Epithelial cell of prostate (primary cell): ENCODE results near the gene MACROH2A1.

Source experiments
- DNase-seq: peaks from one replicate; pipeline ENCODE4 v3.0.0-alpha.2; 2011; ENCODE audit warnings: low read depth, low spot score
- H3K27ac ChIP-seq: fragments of 450-650 bp; 2 replicates; pipeline ENCODE4 v1.5.1; 2017; ENCODE audit warnings: mild to moderate bottlenecking

The MACROH2A1 gene

GRCh38 chr5:135399794-135400542 lies 937 bp upstream of the MACROH2A1 start:
- DNase-seq = no peak
- H3K27ac ChIP-seq = peak overlapping the region; percentile 88

DNA sequence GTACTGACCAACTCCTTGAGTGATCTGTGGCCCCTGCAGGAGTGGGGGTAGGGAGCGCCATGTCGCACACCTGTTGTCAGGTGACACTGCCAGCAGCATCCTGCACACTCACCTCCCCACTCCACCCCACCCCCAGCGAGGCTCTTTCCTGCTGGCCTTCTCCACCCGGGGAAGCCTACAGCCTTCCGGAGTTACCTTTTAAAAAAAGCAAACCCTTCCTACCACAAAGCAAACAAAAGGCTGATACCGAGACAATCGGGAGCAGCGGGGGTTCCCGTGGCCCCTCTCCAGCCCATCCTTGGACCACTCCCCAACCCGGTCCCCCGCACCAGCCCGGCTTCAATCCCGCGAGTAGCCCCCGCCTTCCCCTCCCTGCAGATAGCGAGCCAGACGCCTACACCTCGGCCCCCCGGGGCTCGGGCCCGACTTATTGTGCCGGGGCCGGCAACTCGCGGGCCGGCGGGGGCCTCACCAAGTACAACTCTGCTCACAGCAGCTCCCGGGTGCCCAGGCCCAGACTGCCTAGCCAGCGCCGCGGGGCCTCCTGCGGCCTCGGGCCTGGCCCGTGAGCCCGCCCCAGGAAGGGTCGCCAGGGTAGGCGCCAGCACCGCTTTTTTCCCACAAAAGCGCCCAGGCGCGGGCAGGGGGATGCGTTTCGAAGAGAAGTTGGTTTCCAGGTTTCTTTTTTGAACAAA lies 724 bp downstream of the MACROH2A1 start:
- H3K27ac ChIP-seq = peak overlapping the region; percentile 88
- DNase-seq = no peak

- peak overlapping the region; percentile 88 for H3K27ac ChIP-seq
- DNase-seq = no peak
These were observed 1.9 kb downstream of the MACROH2A1 start for GRCh38 chr5:135397084-135397483.

DNA sequence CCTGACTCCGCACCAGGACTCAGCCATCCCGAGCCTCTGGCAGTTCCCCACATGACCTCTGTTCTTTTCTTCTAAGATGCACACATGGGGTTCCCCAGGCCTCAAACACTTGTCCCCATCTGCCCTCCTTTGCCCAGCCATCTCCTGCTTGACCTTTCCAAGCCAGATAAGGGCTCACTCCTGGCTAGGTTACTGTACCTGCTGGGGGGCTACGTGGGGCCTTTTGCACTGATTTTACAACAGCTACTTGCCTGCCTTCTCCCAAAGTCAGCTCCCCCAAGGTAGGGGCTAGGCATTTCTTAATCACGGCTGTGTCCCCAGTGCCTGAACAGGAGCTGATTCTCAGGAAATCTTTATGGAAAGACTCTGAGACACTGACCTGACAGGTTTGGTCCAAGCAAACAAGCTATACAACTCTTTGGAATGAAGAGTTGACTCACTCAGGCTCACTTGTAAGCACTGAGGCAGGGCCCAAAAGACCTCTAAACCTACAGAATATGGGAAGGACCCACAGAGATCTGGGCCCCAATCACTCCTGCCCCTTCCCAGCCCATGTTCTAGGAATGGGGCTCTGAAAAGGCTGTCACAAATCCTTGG lies 2.5 kb downstream of the MACROH2A1 start:
- DNase-seq = no peak
- peak overlapping the region; percentile 88 for H3K27ac ChIP-seq

DNA sequence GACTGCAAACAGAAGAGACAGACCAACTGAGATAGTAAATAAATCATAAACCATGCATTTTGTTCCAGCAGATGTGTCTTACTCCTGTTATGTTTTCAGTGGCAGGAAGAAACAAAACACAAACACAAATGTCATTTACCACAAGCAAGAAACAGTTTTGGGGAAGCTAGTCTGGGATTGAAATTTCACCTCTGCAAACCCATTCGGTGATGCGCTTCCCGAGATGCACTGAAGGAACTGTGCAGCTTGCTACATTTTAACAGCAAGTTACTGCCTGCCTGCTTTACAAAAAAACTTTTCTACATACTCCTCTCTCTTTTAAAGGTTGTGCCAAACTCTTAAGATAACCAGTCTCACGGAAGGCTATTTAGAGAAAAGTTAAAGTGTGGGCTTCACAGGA lies 3.2 kb downstream of the MACROH2A1 start:
- no peak for DNase-seq
- H3K27ac ChIP-seq = no peak overlapping the region

DNA sequence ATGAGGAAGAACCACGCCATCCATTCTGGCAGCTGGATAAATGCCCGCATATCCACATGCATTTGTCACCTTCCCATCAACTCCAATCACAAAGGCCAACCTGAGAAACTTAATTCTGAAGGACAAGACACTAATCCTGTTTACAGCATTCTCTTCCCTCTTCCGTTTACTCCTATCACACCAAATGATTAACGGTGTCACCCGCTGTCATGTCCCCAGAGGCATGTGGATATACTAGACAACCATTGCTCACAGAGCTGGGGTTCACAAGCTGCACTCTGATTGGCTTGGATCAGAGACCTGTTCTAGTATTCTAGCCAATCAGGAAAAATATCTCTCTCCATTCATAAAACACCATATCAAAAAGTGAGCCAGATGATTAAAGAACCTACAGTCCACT lies 3.6 kb downstream of the MACROH2A1 start:
- DNase-seq = no peak
- no peak overlapping the region for H3K27ac ChIP-seq

DNA sequence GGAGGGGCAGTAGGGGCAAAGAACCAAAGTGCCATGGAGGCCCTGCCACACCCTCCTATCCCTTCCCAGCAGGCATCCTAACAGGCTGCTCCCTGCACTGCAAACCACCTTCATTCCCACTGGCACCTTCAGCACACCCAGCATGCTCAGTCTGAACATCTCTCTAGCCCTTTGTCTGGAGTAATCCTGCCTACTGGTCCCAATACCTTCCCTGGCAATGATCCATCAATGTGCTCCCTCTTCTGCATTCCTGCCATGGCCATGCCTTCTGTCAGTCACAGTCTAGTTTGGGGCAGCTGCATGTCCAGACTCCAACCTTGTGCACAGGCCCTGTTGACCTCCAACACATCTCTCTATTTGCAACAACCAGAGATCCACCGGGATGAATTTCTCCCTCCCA lies 4.9 kb downstream of the MACROH2A1 start:
- H3K27ac ChIP-seq = no peak overlapping the region
- DNase-seq = no peak

DNA sequence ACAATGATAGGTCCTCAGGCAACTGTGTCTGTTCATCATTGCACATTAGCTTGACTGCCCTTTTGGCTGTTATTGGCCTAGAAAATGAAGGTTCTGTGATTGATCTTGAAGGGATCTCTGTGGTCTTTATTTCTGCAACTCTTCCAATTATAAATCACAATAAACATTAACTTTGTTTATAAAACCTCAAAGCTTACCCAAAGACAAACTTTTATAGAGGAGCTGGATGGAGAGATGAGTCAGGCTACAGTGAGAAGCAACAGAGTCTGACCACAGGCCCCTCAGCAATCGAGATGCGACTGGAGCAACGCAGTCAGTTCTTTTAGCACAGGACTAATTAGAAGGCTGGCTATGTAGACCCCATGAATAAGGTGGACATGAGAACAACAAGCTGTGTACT lies 5.3 kb downstream of the MACROH2A1 start:
- H3K27ac ChIP-seq = no peak overlapping the region
- DNase-seq = no peak

DNA sequence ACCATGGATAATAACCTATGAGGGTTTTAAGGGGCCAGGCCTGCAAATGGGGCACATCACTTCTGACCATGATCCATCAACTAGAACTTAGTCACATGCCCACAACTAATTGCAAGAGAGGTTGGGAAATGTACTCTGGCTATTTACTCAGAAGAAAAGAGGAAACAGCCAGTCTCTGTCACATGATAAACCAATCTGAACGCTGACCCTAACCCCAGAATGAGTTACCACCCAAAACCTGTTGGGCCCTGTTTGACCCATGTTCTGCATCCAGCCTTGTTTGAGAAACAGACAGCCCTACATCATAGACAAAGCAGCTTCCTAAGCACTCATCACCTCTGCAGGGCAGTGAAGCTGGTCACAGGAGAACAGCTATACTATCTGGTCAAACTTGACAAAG lies 5.8 kb downstream of the MACROH2A1 start:
- DNase-seq = no peak
- H3K27ac ChIP-seq = peak overlapping the region; percentile 99

DNA sequence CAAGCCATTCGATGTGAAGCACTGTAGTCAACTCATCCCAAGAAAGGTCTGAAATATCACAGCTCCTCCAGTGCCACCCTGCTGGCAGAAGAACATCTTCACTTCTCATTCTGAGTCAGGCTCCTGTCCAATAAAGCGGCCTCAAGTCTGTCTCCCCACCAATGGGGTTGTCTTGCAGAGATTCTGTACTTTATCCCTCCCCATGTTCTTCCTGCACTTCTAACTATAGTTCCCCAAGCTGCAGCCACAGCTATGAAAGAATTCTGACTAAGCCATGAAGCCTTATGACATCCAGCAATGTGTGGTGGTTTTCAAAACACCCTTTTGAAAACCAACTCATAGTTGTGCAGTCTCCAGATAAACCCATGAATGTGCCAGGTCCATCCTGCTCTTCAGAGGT lies 6.8 kb downstream of the MACROH2A1 start:
- H3K27ac ChIP-seq = peak overlapping the region; percentile 99

DNA sequence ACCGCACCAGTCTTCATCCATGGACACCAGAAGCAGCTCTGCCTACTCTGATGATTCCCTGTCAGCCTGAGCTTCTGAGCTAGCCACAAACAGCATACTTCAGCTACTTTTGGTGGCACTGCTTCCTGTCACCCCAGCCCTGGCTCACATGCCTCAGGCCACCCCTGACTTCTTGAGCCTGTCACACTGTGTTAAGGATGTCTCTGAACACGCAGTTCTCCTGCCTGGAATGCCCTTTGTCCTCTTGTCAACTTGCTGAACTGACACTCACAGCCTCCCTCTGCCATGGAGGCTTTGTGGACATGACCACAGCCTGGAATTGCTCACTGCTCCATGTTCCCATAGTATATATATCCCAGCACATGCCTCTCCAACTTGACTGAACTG lies 7.2 kb downstream of the MACROH2A1 start:
- no peak for DNase-seq
- H3K27ac ChIP-seq = peak overlapping the region; percentile 99

More for the DNA sequence above, 6.8 kb downstream of the MACROH2A1 start:
- DNase-seq = no peak

DNA sequence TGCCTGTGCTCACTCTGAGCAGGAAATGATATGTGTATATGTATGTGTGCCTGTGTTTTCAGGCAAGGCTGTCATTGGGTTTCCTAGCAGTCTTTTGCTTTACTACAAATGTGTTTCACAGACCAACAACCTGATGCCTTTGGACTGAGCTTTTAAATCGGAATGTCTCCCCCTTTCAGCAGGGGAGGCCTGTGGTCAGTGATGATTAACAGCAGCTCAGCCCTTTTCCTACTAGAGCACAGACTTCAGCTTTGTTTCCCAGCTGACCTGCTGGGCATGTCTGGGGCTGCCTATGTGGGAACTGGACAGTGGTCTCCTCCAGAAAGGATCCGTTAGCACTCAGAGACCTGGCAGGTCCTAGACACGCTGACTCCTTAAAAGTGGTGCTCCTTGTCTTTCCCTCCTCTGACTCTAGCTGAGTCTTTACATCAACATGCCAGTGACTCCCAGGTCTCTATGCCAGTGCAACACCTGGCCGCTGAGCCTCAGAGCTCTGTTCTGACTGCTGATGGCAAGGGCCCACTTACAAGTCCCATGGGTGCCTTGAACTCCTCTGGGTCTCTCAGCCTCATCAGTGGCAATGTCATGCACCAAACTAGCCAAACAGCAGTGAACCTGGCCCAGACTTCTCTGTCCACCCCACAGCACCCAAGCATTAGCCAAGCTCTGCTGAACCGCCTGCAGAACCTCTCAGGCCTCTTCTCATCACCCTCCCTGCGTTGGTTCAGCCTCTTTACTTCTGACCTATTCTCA lies 7.7 kb downstream of the MACROH2A1 start:
- DNase-seq = no peak
- H3K27ac ChIP-seq = peak overlapping the region; percentile 99

DNA sequence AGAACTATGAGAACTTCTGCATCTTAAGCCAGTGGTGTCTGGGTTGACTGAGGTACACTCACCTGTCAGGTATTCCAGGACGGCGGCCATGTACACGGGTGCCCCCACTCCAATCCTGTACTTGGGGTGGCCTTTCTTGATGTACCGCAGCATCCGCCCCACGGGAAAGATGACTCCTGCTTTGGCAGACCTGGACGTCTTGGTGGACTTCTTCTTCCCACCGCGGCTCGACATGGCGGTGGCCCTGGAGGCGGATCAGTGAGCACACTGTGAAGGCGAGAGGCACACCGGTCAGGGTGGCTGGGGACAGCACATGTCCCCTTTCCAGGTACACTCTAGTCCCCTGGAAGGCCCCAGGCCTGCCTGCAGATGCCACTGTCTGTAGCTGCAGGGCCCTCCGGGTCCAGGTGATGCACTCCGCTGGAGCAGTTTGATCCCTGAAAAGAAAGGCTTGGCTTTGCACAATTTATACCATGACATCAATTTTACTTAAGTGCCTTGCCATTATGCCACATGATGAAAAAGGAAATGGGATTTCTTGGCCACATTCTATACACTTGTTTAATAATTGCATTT lies 10.1 kb downstream of the MACROH2A1 start:
- no peak for DNase-seq
- peak overlapping the region; percentile 99 for H3K27ac ChIP-seq

- peak overlapping the region; percentile 99 for H3K27ac ChIP-seq
- no peak for DNase-seq
These were observed 11.4 kb downstream of the MACROH2A1 start for GRCh38 chr5:135387629-135387960.

DNA sequence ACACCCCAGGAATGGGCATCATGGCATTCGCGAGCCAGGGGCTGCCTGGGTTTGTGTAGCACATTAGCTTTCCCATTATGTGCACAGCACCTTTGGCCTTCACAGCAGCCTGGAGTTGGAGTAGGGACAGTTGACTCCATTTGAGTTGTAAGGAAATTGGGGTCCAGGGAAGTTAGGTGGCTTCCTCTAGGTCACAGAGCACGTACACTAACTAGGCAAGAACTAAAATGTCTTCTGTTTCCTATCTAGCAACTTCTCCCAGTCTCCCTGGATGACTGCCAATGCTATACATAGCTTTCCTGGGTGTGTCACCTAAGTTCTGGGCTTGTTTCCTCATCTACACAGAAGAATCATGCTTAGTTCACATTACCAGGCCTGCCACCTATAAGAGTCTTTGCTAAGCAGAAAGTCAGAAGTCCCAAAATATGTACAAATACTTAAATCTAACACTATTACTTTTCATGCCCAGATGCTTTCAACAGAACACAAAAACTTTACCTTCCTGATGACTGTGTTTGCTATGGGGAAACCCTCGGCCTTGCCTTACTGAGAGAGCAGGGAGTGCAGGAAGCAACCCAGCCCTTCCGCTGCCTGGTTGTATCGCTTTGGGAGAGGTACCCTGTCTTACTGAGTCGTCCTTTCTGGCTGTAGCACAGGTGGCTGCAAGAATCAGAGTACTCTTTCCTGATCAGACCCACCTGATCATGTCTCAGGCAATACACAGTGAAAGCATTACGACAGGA lies 12.0 kb downstream of the MACROH2A1 start:
- peak; percentile 90 for DNase-seq
- peak overlapping the region; percentile 99 for H3K27ac ChIP-seq

GRCh38 chr5:135386096-135386495 lies 12.9 kb downstream of the MACROH2A1 start:
- H3K27ac ChIP-seq = peak overlapping the region; percentile 99
- DNase-seq = peak; percentile 87

DNA sequence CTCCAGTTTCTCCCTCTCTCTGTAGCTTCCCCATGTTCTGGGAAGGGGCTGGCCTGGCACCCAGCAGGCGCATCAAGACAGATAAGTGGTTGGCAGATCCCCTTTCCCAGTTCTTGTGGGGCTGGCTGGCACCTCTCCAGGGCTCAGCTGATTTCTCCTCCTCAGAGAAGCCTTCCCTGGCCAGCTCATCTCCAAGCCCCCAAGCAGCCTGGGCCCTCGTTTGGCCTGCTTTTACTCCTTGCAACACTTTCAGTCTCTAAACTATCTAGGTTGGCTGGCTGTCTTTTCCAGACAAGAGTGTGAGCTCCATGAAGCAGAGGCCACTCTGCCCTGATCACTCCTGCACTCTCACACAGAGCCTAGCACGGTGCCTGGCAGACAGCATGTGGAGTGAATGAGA lies 13.5 kb downstream of the MACROH2A1 start:
- H3K27ac ChIP-seq = peak overlapping the region; percentile 99
- DNase-seq = no peak

DNA sequence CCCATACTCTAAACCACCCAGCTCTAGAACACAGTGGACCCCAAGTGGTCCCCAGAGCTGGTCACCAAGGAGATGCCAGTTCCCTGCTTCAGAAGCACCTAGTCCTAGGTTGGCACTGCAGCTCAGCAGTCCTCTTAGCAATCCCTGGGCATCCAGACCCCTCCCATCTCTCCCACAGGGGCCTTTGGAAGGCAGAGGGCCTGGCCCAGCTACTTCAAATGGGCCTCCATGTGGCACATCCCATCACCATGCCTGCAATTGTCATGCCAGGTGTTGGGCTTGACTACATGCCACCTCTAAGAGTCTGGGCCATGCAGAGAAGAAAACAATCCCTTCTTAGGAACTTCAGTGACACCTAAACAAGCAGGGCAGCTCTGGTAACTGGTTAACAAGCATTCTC lies 14.1 kb downstream of the MACROH2A1 start:
- no peak for DNase-seq
- no peak overlapping the region for H3K27ac ChIP-seq

DNA sequence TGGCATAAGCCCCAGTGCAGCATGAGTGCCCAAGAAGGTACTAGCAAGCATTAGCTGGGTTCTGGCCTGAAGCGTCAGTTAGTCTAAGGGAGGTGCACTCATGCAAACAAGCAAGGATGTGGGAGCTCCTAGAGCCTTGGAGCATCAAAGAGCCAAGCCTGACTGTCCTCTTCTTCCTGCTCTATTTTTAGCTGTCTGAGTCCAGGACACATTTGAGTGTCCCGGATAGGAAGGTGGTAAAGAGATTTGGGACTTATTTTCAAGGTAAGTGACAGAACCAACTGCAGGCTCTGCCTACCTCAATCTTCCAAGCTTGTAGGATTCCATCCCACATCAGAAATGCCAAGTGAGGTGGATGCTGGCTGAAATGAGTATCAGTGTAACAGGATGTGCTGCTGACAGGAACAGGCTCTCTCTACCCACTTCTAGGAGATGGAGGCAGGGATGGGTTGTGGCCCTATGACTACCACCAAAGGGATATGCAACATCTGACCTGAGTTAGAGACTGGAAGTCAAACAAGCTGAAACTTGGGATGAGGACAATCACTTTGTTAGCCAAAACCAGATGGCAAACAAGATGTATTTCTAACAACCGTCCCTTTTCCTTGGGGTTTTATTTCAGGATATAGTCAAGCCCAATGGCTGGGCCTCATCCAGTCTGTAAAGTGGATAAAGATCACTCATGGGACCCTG lies 15.1 kb downstream of the MACROH2A1 start:
- H3K27ac ChIP-seq = no peak overlapping the region
- no peak for DNase-seq
